ENCODE results near the gene NKAIN4.

GRCh38 chr20:63285636-63286615 lies 31.7 kb upstream of the NKAIN4 start:
- TF ChIP-seq, protein P1, sequence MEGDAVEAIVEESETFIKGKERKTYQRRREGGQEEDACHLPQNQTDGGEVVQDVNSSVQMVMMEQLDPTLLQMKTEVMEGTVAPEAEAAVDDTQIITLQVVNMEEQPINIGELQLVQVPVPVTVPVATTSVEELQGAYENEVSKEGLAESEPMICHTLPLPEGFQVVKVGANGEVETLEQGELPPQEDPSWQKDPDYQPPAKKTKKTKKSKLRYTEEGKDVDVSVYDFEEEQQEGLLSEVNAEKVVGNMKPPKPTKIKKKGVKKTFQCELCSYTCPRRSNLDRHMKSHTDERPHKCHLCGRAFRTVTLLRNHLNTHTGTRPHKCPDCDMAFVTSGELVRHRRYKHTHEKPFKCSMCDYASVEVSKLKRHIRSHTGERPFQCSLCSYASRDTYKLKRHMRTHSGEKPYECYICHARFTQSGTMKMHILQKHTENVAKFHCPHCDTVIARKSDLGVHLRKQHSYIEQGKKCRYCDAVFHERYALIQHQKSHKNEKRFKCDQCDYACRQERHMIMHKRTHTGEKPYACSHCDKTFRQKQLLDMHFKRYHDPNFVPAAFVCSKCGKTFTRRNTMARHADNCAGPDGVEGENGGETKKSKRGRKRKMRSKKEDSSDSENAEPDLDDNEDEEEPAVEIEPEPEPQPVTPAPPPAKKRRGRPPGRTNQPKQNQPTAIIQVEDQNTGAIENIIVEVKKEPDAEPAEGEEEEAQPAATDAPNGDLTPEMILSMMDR (conservative IDR thresholded peaks at IDR 0.05 in 1 of 2, IDR thresholded peaks at IDR 0.05 in 1 of 2; ENCODE audit: extremely low read depth in 1 of 2, insufficient read depth in 1 of 2, low read depth in 1 of 2, low read length in 2 of 2): no peak
- no peak for TF ChIP-seq EZH2 (IDR thresholded peaks at IDR 0.05; ENCODE audit: borderline replicate concordance, low read length)

Data from mammary epithelial cell (primary cell).